Adrenal gland (tissue), 12 donors: ENCODE data around the gene SEC24C. TPM values are rescaled to one million over a fixed set of nuclear protein-coding genes. Genes with fewer than 3 reads are reported as not detected.

ENCODE experiments used
- DNase-seq, 7 donors: peaks; one replicate each; pipeline ENCODE4 v3.0.0-alpha.2; 2019 to 2020
- H3K27ac ChIP-seq, 5 donors: fragments of 200-600 bp; sonication (generic) in 4 of 5; 1 replicate in 3 of 5; 2 replicates in 2 of 5; pipeline versions ENCODE4 v1.5.1 to v1.8.0; 2016 to 2020; ENCODE audit warnings: mild to moderate bottlenecking in 1 of 5
- H3K27me3 ChIP-seq: fragments of 200-600 bp; 2 replicates; pipeline ENCODE4 v1.8.0; 2021
- H3K36me3 ChIP-seq, 2 donors: fragments of 200-600 bp; replicated peaks in 1 of 2; 1 replicate in 1 of 2; 2 replicates in 1 of 2; pipeline versions ENCODE4 v1.5.1 to v1.8.0; 2018 to 2022
- H3K4me1 ChIP-seq, 2 donors: fragments of 200-600 bp; replicated peaks in 1 of 2; 1 replicate in 1 of 2; 2 replicates in 1 of 2; pipeline versions ENCODE4 v1.5.1 to v1.8.0; 2018 to 2021
- H3K4me3 ChIP-seq, 4 donors: fragments of 200-600 bp; sonication (generic) in 3 of 4; one replicate each; pipeline ENCODE4 v1.5.1; 2016 to 2018
- H3K9me3 ChIP-seq, 3 donors: fragments of 200-600 bp; sonication (generic) in 1 of 3; replicated peaks in 1 of 3; 1 replicate in 2 of 3; 2 replicates in 1 of 3; pipeline versions ENCODE4 v1.5.1 to v1.8.0; 2016 to 2021
- CTCF ChIP-seq, 6 experiments: fragments of 450-650 bp in 4 of 6; fragments of 200-600 bp in 2 of 6; sonication (generic) in 1 of 6; IDR thresholded peaks; 1 replicate in 5 of 6; 2 replicates in 1 of 6; pipeline versions ENCODE4 v1.5.1 to v1.8.0; 2016 to 2021; ENCODE audit warnings: antibody characterized with exemption in 6 of 6, mild to moderate bottlenecking in 2 of 6, moderate library complexity in 1 of 6
- POLR2A ChIP-seq, 2 donors: fragments of 450-650 bp; IDR thresholded peaks; one replicate each; pipeline ENCODE4 v1.6.1; 2017; ENCODE audit warnings: antibody characterized with exemption in 2 of 2, mild to moderate bottlenecking in 2 of 2, moderate library complexity in 1 of 2
- WGBS, 4 donors: extraction: QIAGEN DNeasy Blood & Tissue Kit in 2 of 4; methylation state at CpG; one replicate each; pipeline versions ENCODE4 v1.1.5 to v1.1.7; 2013 to 2017; 5-methylcytosine and 5-hydroxymethylcytosine counted together
- intact Hi-C, 2 donors: fragments of 100-400 bp; cut with DNase I; formaldehyde crosslinking; loops; one replicate each; pipeline versions ENCODE4 v1.14.1 to v1.15.0; 2022 to 2023
- polyA plus RNA-seq, 3 donors: library from polyadenylated mRNA; stranded (reverse); fragments of 200-250 nt in 2 of 3; fragments of 350-450 nt in 1 of 3; fragmentation: Illumina TruSeq in 1 of 3; extraction: RNeasy Lipid Tissue Mini Kit (QIAGEN cat#74804) in 1 of 3; gene quantifications; one replicate each; pipeline ENCODE4 v1.2.3, GENCODE V29; 2013 to 2014
- total RNA-seq, 9 donors: library from RNA; depleted of rRNA in 4 of 9; stranded (reverse); fragments of >200 nt in 4 of 9; fragments of 120-200 nt in 1 of 9; fragmentation: NEBNext Ultra II Directional in 1 of 9; extraction: Animal tissue kit (Norgen Biotek cat#: 25700) in 1 of 9; gene quantifications; one replicate each; pipeline versions ENCODE4 v1.1.0 to v1.2.4, GENCODE V29; 2013 to 2023
- donor health status: healthy with polysubstance abuse.
- donor health status: Bipolar disorder and iron deficiency.
- donor health status: DM: yes; HTN: yes; CAD: no.
- donor health status: DM: no; HTN: no; CAD: no.
- donor health status: DM: no; HTN: no; CAD: no.
- donor health status: DM: yes; HTN: yes; CAD: no.

The SEC24C gene
- total and polyA plus RNA-seq, 12 donors = 38.4 to 133 (median 81.2) TPM

- peaks cover 15 to 37% of the 10 kb centered on the region in 2 donors for H3K4me1 ChIP-seq
- intact Hi-C loops = no loop called here
- TF ChIP-seq POLR2A (IDR thresholded peaks at IDR 0.05) (no peak), CTCF (IDR thresholded peaks at IDR 0.05) (no peak)
- peak overlapping the region; percentile 93 to 100 (median 95) for H3K27ac ChIP-seq
- peaks cover 0 to 60% of the 10 kb centered on the region in 2 donors for H3K36me3 ChIP-seq
- no peaks in the 10 kb centered on the region for H3K9me3 ChIP-seq
- peak; percentile 88 to 94 (median 91) for DNase-seq
- H3K27me3 ChIP-seq = no peaks in the 10 kb centered on the region
- WGBS, 4 donors = 6 to 14% (median 12%) methylated on average over 13 to 17 of the region's 17 CpGs
- peak overlapping the region in 3 of 4 donors; percentile 65 to 90 (median 89) for H3K4me3 ChIP-seq
These were observed 27.6 kb downstream of the SEC24C start for GRCh38 chr10:73771722-73772280.

- Histone ChIP-seq H3K4me1 (peaks cover 15 to 37% of the 10 kb centered on the region in 2 donors), H3K27ac (peak overlapping the region; percentile 93 to 100 (median 95)), H3K27me3 (no peaks in the 10 kb centered on the region), H3K4me3 (peak overlapping the region; percentile 48 to 90 (median 77)), H3K36me3 (peaks cover 0 to 56% of the 10 kb centered on the region in 2 donors), H3K9me3 (no peaks in the 10 kb centered on the region)
- TF ChIP-seq POLR2A (IDR thresholded peaks at IDR 0.05) = peak; percentile 67 to 85
- TF ChIP-seq CTCF (IDR thresholded peaks at IDR 0.05) = peak in 3 of 6 experiments; percentile 6 to 23 (median 16)
- 0 to 6% (median 0%) methylated on average over 9 to 101 of the region's 101 CpGs for WGBS, 4 donors
- intact Hi-C loops = no loop called here
- DNase-seq = peak; percentile 82 to 91 (median 84)
These were observed 28.3 kb downstream of the SEC24C start for GRCh38 chr10:73772281-73773151.

- TF ChIP-seq POLR2A (IDR thresholded peaks at IDR 0.05) = no peak
- no peak for TF ChIP-seq CTCF (IDR thresholded peaks at IDR 0.05)
- DNase-seq = peak in 5 of 7 donors; percentile 29 to 70 (median 35)
- 3 to 4% (median 4%) methylated on average over 13 to 29 of the region's 29 CpGs for WGBS, 4 donors
- H3K27ac ChIP-seq = peak overlapping the region in 4 of 5 donors; percentile 93 to 100 (median 96)
- H3K27me3 ChIP-seq = no peaks in the 10 kb centered on the region
- no peaks in the 10 kb centered on the region for H3K9me3 ChIP-seq
- H3K4me1 ChIP-seq = peaks cover 15 to 37% of the 10 kb centered on the region in 2 donors
- peak overlapping the region in 3 of 4 donors; percentile 48 to 90 (median 89) for H3K4me3 ChIP-seq
- peaks cover 0 to 52% of the 10 kb centered on the region in 2 donors for H3K36me3 ChIP-seq
- intact Hi-C loops = no loop called here
These were observed 29.1 kb downstream of the SEC24C start for GRCh38 chr10:73773152-73773879.

GRCh38 chr10:73774637-73775036, 30.5 kb downstream of the SEC24C start:
- H3K36me3 ChIP-seq = peaks cover 0 to 50% of the 10 kb centered on the region in 2 donors
- no peak overlapping the region for H3K4me3 ChIP-seq
- no peak overlapping the region for H3K27ac ChIP-seq
- intact Hi-C loops = no loop called here
- peaks cover 15 to 37% of the 10 kb centered on the region in 2 donors for H3K4me1 ChIP-seq
- 32 to 41% (median 35%) methylated on average over 5 of the region's 5 CpGs for WGBS, 4 donors
- no peaks in the 10 kb centered on the region for H3K27me3 ChIP-seq
- no peak for DNase-seq
- no peaks in the 10 kb centered on the region for H3K9me3 ChIP-seq
- TF ChIP-seq POLR2A (IDR thresholded peaks at IDR 0.05) = no peak
- TF ChIP-seq CTCF (IDR thresholded peaks at IDR 0.05) = no peak
